ENCODE data around the gene TRIM13.

DNA sequence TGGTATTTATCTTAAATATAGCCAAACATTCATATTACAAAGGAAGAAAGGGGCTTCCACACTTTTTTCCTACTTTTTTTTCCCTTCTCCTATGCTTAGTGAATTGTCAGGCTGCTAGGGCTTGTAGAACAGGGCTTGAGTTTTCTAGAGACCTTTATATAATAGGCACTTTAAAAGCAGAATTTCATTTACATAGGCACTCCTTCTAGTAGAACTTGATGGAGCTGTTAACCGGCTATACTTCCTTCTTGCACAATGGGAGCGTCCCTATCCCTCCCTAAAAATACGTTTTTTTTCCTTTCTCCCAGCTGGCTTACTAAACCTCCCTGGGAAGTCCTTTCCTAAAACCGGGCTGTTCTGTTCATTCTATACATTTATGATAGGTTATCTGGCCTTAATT lies 1.1 kb downstream of the TRIM13 start:
- no peak for TF ChIP-seq CTCF (IDR thresholded peaks at IDR 0.05; ENCODE audit: poor library complexity)
- TF ChIP-seq EZH2 (IDR thresholded peaks at IDR 0.05; ENCODE audit: borderline replicate concordance) = no peak
